Lung (tissue), 12 donors: ENCODE data around the gene C3AR1. TPM values are rescaled to one million over a fixed set of nuclear protein-coding genes. Genes with fewer than 3 reads are reported as not detected.

Experiments
- ATAC-seq: fragments of 200-7000 bp; cut with Tn5 transposase; one replicate; pipeline ENCODE4 v1.9.1; 2020; ENCODE audit warnings: moderate number of reproducible peaks; ENCODE audit not compliant: insufficient read depth, low FRiP score
- DNase-seq, 3 donors: peaks; one replicate each; pipeline ENCODE4 v3.0.0-alpha.2; 2013 to 2017
- H3K27ac ChIP-seq, 2 donors: one replicate each; pipeline ENCODE4 v1.5.1; 2013; ENCODE audit warnings: mild to moderate bottlenecking in 2 of 2, moderate library complexity in 2 of 2, control low read depth in 1 of 2, inconsistent platforms in 1 of 2, low read depth in 1 of 2, low read length in 1 of 2
- H3K27me3 ChIP-seq, 3 donors: one replicate each; pipeline ENCODE4 v1.5.1; 2013; ENCODE audit warnings: low read length in 2 of 3; ENCODE audit not compliant: control insufficient read depth in 3 of 3, insufficient read depth in 3 of 3
- H3K36me3 ChIP-seq, 4 donors: one replicate each; pipeline ENCODE4 v1.5.1; 2013; ENCODE audit warnings: low read length in 4 of 4, mild to moderate bottlenecking in 1 of 4, moderate library complexity in 1 of 4; ENCODE audit not compliant: control insufficient read depth in 4 of 4, insufficient read depth in 4 of 4
- H3K4me1 ChIP-seq, 5 donors: one replicate each; pipeline ENCODE4 v1.5.1; 2013; ENCODE audit warnings: low read length in 5 of 5, mild to moderate bottlenecking in 2 of 5, moderate library complexity in 1 of 5; ENCODE audit not compliant: control insufficient read depth in 5 of 5, insufficient read depth in 5 of 5
- H3K4me3 ChIP-seq: one replicate; pipeline ENCODE4 v1.5.1; 2013; ENCODE audit warnings: mild to moderate bottlenecking, control low read depth, moderate library complexity
- H3K9ac ChIP-seq, 2 donors: one replicate each; pipeline ENCODE4 v1.5.1; 2013; ENCODE audit warnings: low read length in 2 of 2, control low read depth in 1 of 2; ENCODE audit not compliant: insufficient read depth in 1 of 2
- H3K9me3 ChIP-seq, 4 donors: one replicate each; pipeline ENCODE4 v1.5.1; 2013; ENCODE audit warnings: low read length in 3 of 4, mild to moderate bottlenecking in 1 of 4, moderate library complexity in 1 of 4; ENCODE audit not compliant: control insufficient read depth in 4 of 4, insufficient read depth in 3 of 4
- WGBS, 2 donors: extraction: QIAGEN DNeasy Blood & Tissue Kit; methylation state at CpG; one replicate each; pipeline ENCODE4 v1.1.7; 2013; 5-methylcytosine and 5-hydroxymethylcytosine counted together
- polyA plus RNA-seq, 2 donors: library from polyadenylated mRNA; stranded (reverse); fragments of 200-250 nt; gene quantifications; one replicate each; pipeline ENCODE4 v1.2.1, GENCODE V29; 2013
- total RNA-seq, 2 donors: library from RNA; depleted of rRNA in 1 of 2; stranded (reverse); fragments of >200 nt in 1 of 2; gene quantifications; one replicate each; pipeline ENCODE4 v1.2.1, GENCODE V29; 2014 to 2021
- TF ChIP-seq, protein P1 (sequence below): IDR thresholded peaks from 2 replicates; pipeline ENCODE4 v1.5.1; 2012; ENCODE audit warnings: mild to moderate bottlenecking; ENCODE audit errors: control extremely low read depth, extremely low read depth
- donor health status: control.
- donor health status: control.
- donor health status: Bipolar disorder and iron deficiency.
- donor health status: healthy.
- donor health status: DM: yes; HTN: yes; CAD: no.

Gene C3AR1
- total and polyA plus RNA-seq, 4 donors = 6.9 to 209 (median 26.3) TPM

GRCh38 chr12:8069582-8069981 lies 3.4 kb upstream of the C3AR1 start:
- no peak for ATAC-seq
- Histone ChIP-seq H3K4me1 (no peaks in the 10 kb centered on the region), H3K9me3 (no peaks in the 10 kb centered on the region), H3K27me3 (no peaks in the 10 kb centered on the region), H3K36me3 (no peaks in the 10 kb centered on the region), H3K9ac (no peak overlapping the region), H3K4me3 (no peak overlapping the region), H3K27ac (no peak overlapping the region)
- TF ChIP-seq, protein P1, sequence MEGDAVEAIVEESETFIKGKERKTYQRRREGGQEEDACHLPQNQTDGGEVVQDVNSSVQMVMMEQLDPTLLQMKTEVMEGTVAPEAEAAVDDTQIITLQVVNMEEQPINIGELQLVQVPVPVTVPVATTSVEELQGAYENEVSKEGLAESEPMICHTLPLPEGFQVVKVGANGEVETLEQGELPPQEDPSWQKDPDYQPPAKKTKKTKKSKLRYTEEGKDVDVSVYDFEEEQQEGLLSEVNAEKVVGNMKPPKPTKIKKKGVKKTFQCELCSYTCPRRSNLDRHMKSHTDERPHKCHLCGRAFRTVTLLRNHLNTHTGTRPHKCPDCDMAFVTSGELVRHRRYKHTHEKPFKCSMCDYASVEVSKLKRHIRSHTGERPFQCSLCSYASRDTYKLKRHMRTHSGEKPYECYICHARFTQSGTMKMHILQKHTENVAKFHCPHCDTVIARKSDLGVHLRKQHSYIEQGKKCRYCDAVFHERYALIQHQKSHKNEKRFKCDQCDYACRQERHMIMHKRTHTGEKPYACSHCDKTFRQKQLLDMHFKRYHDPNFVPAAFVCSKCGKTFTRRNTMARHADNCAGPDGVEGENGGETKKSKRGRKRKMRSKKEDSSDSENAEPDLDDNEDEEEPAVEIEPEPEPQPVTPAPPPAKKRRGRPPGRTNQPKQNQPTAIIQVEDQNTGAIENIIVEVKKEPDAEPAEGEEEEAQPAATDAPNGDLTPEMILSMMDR = no peak
- no peak for DNase-seq

DNA sequence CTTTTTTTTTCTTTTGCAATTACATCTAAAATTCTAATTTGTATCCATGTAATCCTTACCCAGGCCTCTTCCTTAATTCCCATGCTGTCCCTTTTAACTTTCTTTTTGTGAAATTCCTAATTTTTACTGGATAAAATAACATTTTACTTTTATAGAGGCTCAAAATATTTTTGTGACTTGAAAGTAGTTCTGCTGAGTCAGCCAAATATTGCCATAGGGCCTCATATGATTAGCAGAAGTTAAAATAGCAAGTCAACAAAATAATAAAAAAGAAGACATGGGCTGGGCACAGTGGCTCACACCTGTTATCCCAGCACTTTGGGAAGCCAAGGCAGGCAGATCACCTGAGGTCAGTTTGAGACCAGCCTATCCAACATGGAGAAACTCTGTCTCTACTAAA lies 2.0 kb downstream of the C3AR1 start:
- no peaks in the 10 kb centered on the region for H3K27me3 ChIP-seq
- H3K4me3 ChIP-seq = no peak overlapping the region

GRCh38 chr12:8058506-8058905 lies 7.7 kb downstream of the C3AR1 start:
- Histone ChIP-seq H3K4me1 (peaks cover 0 to 9% (median 0%) of the 10 kb centered on the region in 5 donors), H3K36me3 (peaks cover 0 to 21% (median 5%) of the 10 kb centered on the region in 4 donors), H3K9me3 (no peaks in the 10 kb centered on the region), H3K27me3 (no peaks in the 10 kb centered on the region), H3K4me3 (no peak overlapping the region), H3K27ac (peak overlapping the region in 1 of 2 donors; percentile 9), H3K9ac (no peak overlapping the region)
- 47 to 64% methylated on average over 6 of the region's 6 CpGs for WGBS, 2 donors
- ATAC-seq (no peak), DNase-seq (peak in 2 of 3 donors; percentile 39 to 50)
- TF ChIP-seq, protein P1 = no peak

More for the DNA sequence above, 2.0 kb downstream of the C3AR1 start:
- Histone ChIP-seq H3K9ac (no peak overlapping the region), H3K4me1 (no peaks in the 10 kb centered on the region), H3K27ac (no peak overlapping the region), H3K36me3 (peaks cover 0 to 4% (median 0%) of the 10 kb centered on the region in 4 donors), H3K9me3 (no peaks in the 10 kb centered on the region)
- ATAC-seq = no peak
- TF ChIP-seq, protein P1 = no peak
- no peak for DNase-seq

GRCh38 chr12:8057839-8058238 lies 8.3 kb downstream of the C3AR1 start:
- Histone ChIP-seq H3K27me3 (no peaks in the 10 kb centered on the region), H3K9ac (no peak overlapping the region), H3K4me1 (peaks cover 0 to 9% (median 0%) of the 10 kb centered on the region in 5 donors), H3K4me3 (no peak overlapping the region), H3K9me3 (no peaks in the 10 kb centered on the region), H3K36me3 (peaks cover 0 to 25% (median 8%) of the 10 kb centered on the region in 4 donors), H3K27ac (no peak overlapping the region)
- TF ChIP-seq, protein P1 = no peak
- DNase-seq = peak in 1 of 3 donors; percentile 42
- peak; percentile 36 for ATAC-seq
- 28 to 51% methylated on average over 4 of the region's 4 CpGs for WGBS, 2 donors
